Medulla oblongata (tissue), 1 donor: ENCODE measurements around the gene RANBP17.
"Not testable (repeated sequence)": the region's sequence is repeated elsewhere in the genome, so short reads cannot be mapped to it uniquely, and the experiment has no call there.

Experiments used
- DNase-seq: peaks from one replicate; pipeline ENCODE4 v3.0.0-alpha.2; 2015; ENCODE audit errors: extremely low spot score

The RANBP17 gene

GRCh38 chr5:170941788-170942187, 80.0 kb downstream of the RANBP17 start:
- no peak for DNase-seq

GRCh38 chr5:170945275-170945674, 83.5 kb downstream of the RANBP17 start:
- no peak for DNase-seq

- no peak for DNase-seq
These were observed 98.7 kb downstream of the RANBP17 start for GRCh38 chr5:170960567-170960966.

GRCh38 chr5:170963521-170963920, 101.7 kb downstream of the RANBP17 start:
- DNase-seq = no peak

- no peak for DNase-seq
These were observed 112.6 kb downstream of the RANBP17 start for GRCh38 chr5:170974461-170974860.

- not testable (repeated sequence) for DNase-seq
These were observed 118.4 kb downstream of the RANBP17 start for GRCh38 chr5:170980261-170980660.

GRCh38 chr5:170985486-170985885, 123.7 kb downstream of the RANBP17 start:
- DNase-seq = no peak

GRCh38 chr5:170986598-170986997, 124.8 kb downstream of the RANBP17 start:
- DNase-seq = no peak

GRCh38 chr5:170993476-170993875, 131.7 kb downstream of the RANBP17 start:
- DNase-seq = no peak

- DNase-seq = no peak
These were observed 148.3 kb downstream of the RANBP17 start for GRCh38 chr5:171010086-171010485.

- no peak for DNase-seq
These were observed 149.0 kb downstream of the RANBP17 start for GRCh38 chr5:171010816-171011215.

GRCh38 chr5:171023508-171023907, 161.7 kb downstream of the RANBP17 start:
- DNase-seq = no peak

GRCh38 chr5:171024084-171024483, 162.3 kb downstream of the RANBP17 start:
- no peak for DNase-seq

GRCh38 chr5:171029401-171029800, 167.6 kb downstream of the RANBP17 start:
- DNase-seq = no peak

- no peak for DNase-seq
These were observed 170.2 kb downstream of the RANBP17 start for GRCh38 chr5:171031977-171032376.

GRCh38 chr5:171032435-171032973, 170.7 kb downstream of the RANBP17 start:
- no peak for DNase-seq

GRCh38 chr5:171041893-171042292, 180.1 kb downstream of the RANBP17 start:
- not testable (repeated sequence) for DNase-seq

- no peak for DNase-seq
These were observed 189.1 kb downstream of the RANBP17 start for GRCh38 chr5:171050916-171051315.

- DNase-seq = no peak
These were observed 194.1 kb downstream of the RANBP17 start for GRCh38 chr5:171055875-171056454.

GRCh38 chr5:171067540-171068130, 205.8 kb downstream of the RANBP17 start:
- no peak for DNase-seq

GRCh38 chr5:171074747-171075146, 212.9 kb downstream of the RANBP17 start:
- no peak for DNase-seq

GRCh38 chr5:171080186-171080938, 218.5 kb downstream of the RANBP17 start:
- no peak for DNase-seq

GRCh38 chr5:171081319-171081718, 219.5 kb downstream of the RANBP17 start:
- no peak for DNase-seq
